Hepatocyte (in vitro differentiated cells): ENCODE measurements around the gene APBA1.

Source experiments
- EZH2 ChIP-seq: fragments of 200-600 bp; sonication (generic); IDR thresholded peaks from 2 replicates; pipeline ENCODE4 v1.6.1; 2016; ENCODE audit warnings: antibody characterized with exemption, mild to moderate bottlenecking, borderline replicate concordance
- EZH2phosphoT487 ChIP-seq: fragments of 200-600 bp; sonication (generic); IDR thresholded peaks from one replicate; pipeline ENCODE4 v1.6.1; 2018; ENCODE audit warnings: antibody characterized with exemption, mild to moderate bottlenecking, low read depth, moderate library complexity; ENCODE audit not compliant: unreplicated experiment, severe bottlenecking
- TF ChIP-seq, protein P1 (sequence below): fragments of 200-600 bp; sonication (generic); IDR thresholded peaks from 2 replicates; pipeline ENCODE4 v1.5.1; 2016; ENCODE audit warnings: antibody characterized with exemption, mild to moderate bottlenecking; ENCODE audit not compliant: poor library complexity

DNA sequence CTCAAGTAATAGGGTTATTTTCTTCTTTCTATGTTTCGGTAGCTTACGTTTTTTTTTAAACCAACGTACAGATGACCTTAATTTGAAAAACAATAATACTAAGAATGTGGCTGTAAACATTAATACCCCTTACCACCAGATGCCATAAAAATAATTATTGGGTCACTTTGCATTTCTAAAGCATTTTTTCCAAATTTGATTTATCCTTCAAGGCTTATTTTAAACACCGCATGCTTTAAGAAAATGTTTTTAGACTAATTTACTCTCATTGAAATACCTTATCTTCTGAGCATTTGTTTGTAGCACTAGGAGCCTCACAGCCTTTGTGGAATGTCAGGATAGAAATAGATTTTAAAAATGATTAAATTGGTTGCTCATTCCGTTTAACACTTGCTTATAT is 5.8 kb upstream of the APBA1 start:
- TF ChIP-seq, protein P1, sequence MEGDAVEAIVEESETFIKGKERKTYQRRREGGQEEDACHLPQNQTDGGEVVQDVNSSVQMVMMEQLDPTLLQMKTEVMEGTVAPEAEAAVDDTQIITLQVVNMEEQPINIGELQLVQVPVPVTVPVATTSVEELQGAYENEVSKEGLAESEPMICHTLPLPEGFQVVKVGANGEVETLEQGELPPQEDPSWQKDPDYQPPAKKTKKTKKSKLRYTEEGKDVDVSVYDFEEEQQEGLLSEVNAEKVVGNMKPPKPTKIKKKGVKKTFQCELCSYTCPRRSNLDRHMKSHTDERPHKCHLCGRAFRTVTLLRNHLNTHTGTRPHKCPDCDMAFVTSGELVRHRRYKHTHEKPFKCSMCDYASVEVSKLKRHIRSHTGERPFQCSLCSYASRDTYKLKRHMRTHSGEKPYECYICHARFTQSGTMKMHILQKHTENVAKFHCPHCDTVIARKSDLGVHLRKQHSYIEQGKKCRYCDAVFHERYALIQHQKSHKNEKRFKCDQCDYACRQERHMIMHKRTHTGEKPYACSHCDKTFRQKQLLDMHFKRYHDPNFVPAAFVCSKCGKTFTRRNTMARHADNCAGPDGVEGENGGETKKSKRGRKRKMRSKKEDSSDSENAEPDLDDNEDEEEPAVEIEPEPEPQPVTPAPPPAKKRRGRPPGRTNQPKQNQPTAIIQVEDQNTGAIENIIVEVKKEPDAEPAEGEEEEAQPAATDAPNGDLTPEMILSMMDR, result no peak
- no peak for TF ChIP-seq EZH2phosphoT487
- TF ChIP-seq EZH2, result no peak
